ENCODE data around the gene RNF25. TPM values are rescaled to one million over a fixed set of nuclear protein-coding genes. Genes with fewer than 3 reads are reported as not detected.
"Not testable (repeated sequence)": the region's sequence is repeated elsewhere in the genome, so short reads cannot be mapped to it uniquely, and the experiment has no call there.

The RNF25 gene
- total RNA-seq, 1 donor = 41.6 TPM

- H3K4me3 ChIP-seq (ENCODE audit: insufficient read depth, low read length) = no peak overlapping the region
- H3K9me3 ChIP-seq (ENCODE audit: low read depth, low read length) = no peaks in the 10 kb centered on the region
- peaks cover 43% of the 10 kb centered on the region for H3K36me3 ChIP-seq (ENCODE audit: insufficient read depth, low read length)
- H3K79me2 ChIP-seq (ENCODE audit: insufficient read depth, low read length) = no peaks in the 10 kb centered on the region
- H3K27me3 ChIP-seq (ENCODE audit: insufficient read depth, low read length) = no peaks in the 10 kb centered on the region
- H3K27ac ChIP-seq (ENCODE audit: low read depth, low read length) = no peak overlapping the region
- H2AFZ ChIP-seq (ENCODE audit: low read length) = no peak overlapping the region
- no peaks in the 10 kb centered on the region for H4K20me1 ChIP-seq (ENCODE audit: insufficient read depth, low read length)
- H3K4me1 ChIP-seq (ENCODE audit: insufficient read depth, low read length) = peaks cover 9% of the 10 kb centered on the region
- no peak overlapping the region for H3K4me2 ChIP-seq (ENCODE audit: insufficient read depth, low read length)
- TF ChIP-seq CTCF (IDR thresholded peaks at IDR 0.05; ENCODE audit: extremely low read depth, low read depth, low read length) = no peak
- DNase-seq (ENCODE audit: insufficient read length, low spot score, missing footprints) = no peak
Observed at GRCh38 chr2:218698885-218699284, 27.1 kb upstream of the RNF25 start.

DNA sequence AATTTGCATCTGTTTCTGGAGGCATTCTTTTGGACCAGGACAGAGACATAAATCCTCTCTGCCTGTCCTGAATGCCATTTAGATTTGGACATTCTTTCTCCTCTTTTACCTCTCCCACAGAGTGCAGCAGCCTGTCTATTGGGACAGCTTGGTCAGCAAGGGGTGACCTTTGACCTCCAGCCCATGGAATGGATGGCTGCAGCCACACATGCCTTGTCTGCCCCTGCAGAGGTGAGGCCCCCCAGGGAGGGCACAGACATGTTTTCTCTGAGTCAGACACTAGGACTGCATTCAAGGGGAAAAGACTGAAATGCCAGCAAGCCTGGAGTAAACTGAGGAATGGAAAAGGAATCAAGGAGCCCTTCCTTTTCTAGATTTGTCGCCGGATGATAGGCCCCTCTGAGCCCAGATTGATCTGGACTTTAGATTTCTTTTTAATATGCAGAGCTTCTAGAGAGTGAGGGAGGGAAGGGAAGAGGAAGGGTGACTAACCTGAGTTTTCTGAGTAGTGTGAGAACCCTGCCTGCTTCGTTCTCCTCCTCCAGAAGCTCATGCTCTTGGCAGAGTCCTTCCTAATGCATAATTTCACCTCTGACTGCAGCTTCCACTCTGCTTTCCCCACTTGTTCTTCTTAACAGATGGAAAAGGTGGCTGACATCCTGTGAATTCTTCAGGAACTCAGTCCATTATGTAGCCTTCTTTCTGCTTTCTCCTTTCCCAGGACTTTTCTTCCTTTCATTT, 22.8 kb upstream of the RNF25 start:
- Histone ChIP-seq H3K4me1 (ENCODE audit: insufficient read depth, low read length) (peaks cover 23% of the 10 kb centered on the region), H3K9me3 (ENCODE audit: low read depth, low read length) (no peaks in the 10 kb centered on the region), H4K20me1 (ENCODE audit: insufficient read depth, low read length) (no peaks in the 10 kb centered on the region), H3K4me2 (ENCODE audit: insufficient read depth, low read length) (no peak overlapping the region), H3K79me2 (ENCODE audit: insufficient read depth, low read length) (no peaks in the 10 kb centered on the region), H2AFZ (ENCODE audit: low read length) (no peak overlapping the region), H3K4me3 (ENCODE audit: insufficient read depth, low read length) (no peak overlapping the region), H3K27ac (ENCODE audit: low read depth, low read length) (peak overlapping the region; percentile 14), H3K36me3 (ENCODE audit: insufficient read depth, low read length) (peaks cover 74% of the 10 kb centered on the region), H3K27me3 (ENCODE audit: insufficient read depth, low read length) (no peaks in the 10 kb centered on the region)
- no peak for DNase-seq (ENCODE audit: insufficient read length, low spot score, missing footprints)
- TF ChIP-seq CTCF (IDR thresholded peaks at IDR 0.05; ENCODE audit: extremely low read depth, low read depth, low read length) = no peak

DNA sequence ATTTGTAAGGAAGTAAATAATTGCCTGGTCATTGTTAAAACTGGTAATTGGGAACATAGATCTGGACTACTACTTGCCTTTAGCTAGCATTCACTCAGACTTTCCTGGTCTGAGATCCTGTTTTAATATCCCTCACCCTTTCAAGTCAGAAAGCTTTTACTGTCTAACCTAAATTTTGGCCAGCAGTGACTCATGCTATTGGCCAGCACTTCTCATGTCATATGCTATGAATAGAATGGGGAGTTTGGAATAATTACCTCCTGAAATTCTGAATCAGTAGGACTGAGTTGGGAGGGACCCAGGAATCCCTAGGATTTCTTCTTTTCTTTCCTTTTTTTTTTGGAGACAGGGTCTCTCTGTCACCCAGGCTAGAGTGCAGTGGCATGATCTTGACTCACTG, 19.4 kb upstream of the RNF25 start:
- Histone ChIP-seq H3K79me2 (ENCODE audit: insufficient read depth, low read length) (no peaks in the 10 kb centered on the region), H3K27me3 (ENCODE audit: insufficient read depth, low read length) (no peaks in the 10 kb centered on the region), H3K4me3 (ENCODE audit: insufficient read depth, low read length) (no peak overlapping the region), H3K9me3 (ENCODE audit: low read depth, low read length) (no peaks in the 10 kb centered on the region), H3K4me1 (ENCODE audit: insufficient read depth, low read length) (peaks cover 23% of the 10 kb centered on the region), H4K20me1 (ENCODE audit: insufficient read depth, low read length) (no peaks in the 10 kb centered on the region), H2AFZ (ENCODE audit: low read length) (peak overlapping the region; percentile 30), H3K4me2 (ENCODE audit: insufficient read depth, low read length) (peak overlapping the region; percentile 29), H3K27ac (ENCODE audit: low read depth, low read length) (peak overlapping the region; percentile 59), H3K36me3 (ENCODE audit: insufficient read depth, low read length) (peaks cover 57% of the 10 kb centered on the region)
- no peak for TF ChIP-seq CTCF (IDR thresholded peaks at IDR 0.05; ENCODE audit: extremely low read depth, low read depth, low read length)
- DNase-seq (ENCODE audit: insufficient read length, low spot score, missing footprints) = peak; percentile 73

DNA sequence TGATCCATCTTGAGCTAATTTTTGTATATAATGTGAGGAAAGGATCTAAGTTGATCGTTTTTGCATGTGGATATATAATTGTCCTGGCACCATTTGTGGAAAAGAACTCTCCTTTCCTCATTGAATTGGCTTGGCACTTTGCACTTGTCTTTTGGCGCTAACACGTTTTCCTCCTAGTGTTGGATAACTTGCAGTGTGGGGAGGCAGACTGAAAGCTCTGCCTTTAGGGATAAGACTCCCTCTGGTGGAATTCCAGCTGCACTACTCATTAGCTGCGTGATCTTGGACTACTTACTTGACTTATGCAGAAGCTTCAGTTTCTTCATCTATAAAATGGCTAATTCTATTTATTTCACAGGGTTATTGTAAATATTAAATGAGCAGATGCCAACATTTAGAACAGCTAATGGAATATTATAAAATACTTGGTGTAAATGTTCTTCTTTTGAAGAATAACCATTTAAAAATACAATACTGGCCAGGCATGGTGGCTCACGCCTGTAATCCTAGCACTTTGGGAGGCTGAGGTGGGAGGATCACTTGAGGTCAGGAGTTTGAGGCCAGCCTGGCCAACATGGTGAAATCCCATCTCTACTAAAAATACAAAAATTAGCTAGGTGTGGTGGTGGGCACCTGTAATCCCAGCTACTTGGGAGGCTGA, 15.7 kb upstream of the RNF25 start:
- H3K4me2 ChIP-seq (ENCODE audit: insufficient read depth, low read length); H2AFZ ChIP-seq (ENCODE audit: low read length); H3K27ac ChIP-seq (ENCODE audit: low read depth, low read length); H3K9me3 ChIP-seq (ENCODE audit: low read depth, low read length); H4K20me1 ChIP-seq (ENCODE audit: insufficient read depth, low read length); H3K79me2 ChIP-seq (ENCODE audit: insufficient read depth, low read length); H3K27me3 ChIP-seq (ENCODE audit: insufficient read depth, low read length); H3K4me3 ChIP-seq (ENCODE audit: insufficient read depth, low read length): not testable (repeated sequence)
- peaks cover 49% of the 10 kb centered on the region for H3K36me3 ChIP-seq (ENCODE audit: insufficient read depth, low read length)
- DNase-seq (ENCODE audit: insufficient read length, low spot score, missing footprints) = peak; percentile 90
- H3K4me1 ChIP-seq (ENCODE audit: insufficient read depth, low read length) = peaks cover 15% of the 10 kb centered on the region
- peak; percentile 80 for TF ChIP-seq CTCF (IDR thresholded peaks at IDR 0.05; ENCODE audit: extremely low read depth, low read depth, low read length)
